ENCODE data around the gene POLD4. TPM values are rescaled to one million over a fixed set of nuclear protein-coding genes. Genes with fewer than 3 reads are reported as not detected.

Gene POLD4
- polyA plus RNA-seq, 6 donors from 2014 or later, result 340 to 535 (median 458) TPM

GRCh38 chr11:67301313-67301921 is 51.9 kb downstream of the POLD4 start:
- DNase-seq (no peak), ATAC-seq (ENCODE audit: low read depth in 2 of 2) (no peak)
- no peak overlapping the region for H3K4me3 Mint-ChIP-seq
- H3K27me3 Mint-ChIP-seq, result no peaks in the 10 kb centered on the region
- H3K9me3 Mint-ChIP-seq, result peaks cover 0 to 7% (median 4%) of the 10 kb centered on the region in 7 donors
- H3K4me1 Mint-ChIP-seq, result peaks cover 5 to 13% (median 9%) of the 10 kb centered on the region in 3 donors
- no peak overlapping the region for H3K27ac Mint-ChIP-seq
- H3K36me3 Mint-ChIP-seq, result peaks cover 15 to 16% of the 10 kb centered on the region in 2 donors

Other genes starting within 250 kb of the POLD4 start
- 10 to 100 TPM in 5 of 6 donors, 1 to 10 TPM in 1; 3.6 to 26.3 (median 14.9) TPM for gene KDM2A, start 234.3 kb downstream of the POLD4 start, polyA plus RNA-seq (ENCODE audit: low read depth in 6 of 6)
- gene GRK2, start 87.1 kb downstream of the POLD4 start, polyA plus RNA-seq (ENCODE audit: low read depth in 6 of 6), result 10 to 100 TPM; 17.9 to 63.4 (median 31.7) TPM
- gene ANKRD13D, start 64.2 kb downstream of the POLD4 start, polyA plus RNA-seq (ENCODE audit: low read depth in 6 of 6), result 10 to 100 TPM in 2 of 6 donors, 1 to 10 TPM in 4; 3.5 to 18.4 (median 8.4) TPM
- gene SSH3, start 50.0 kb downstream of the POLD4 start, polyA plus RNA-seq (ENCODE audit: low read depth in 6 of 6), result under 1 TPM in 1 of 6 donors, not detected in 5; 0.18 TPM
- 10 to 100 TPM in 1 of 6 donors, 1 to 10 TPM in 5; 5.3 to 10.4 (median 7.7) TPM for gene CLCF1, start 20.1 kb upstream of the POLD4 start, polyA plus RNA-seq (ENCODE audit: low read depth in 6 of 6)
- gene RAD9A, start 38.4 kb upstream of the POLD4 start, polyA plus RNA-seq (ENCODE audit: low read depth in 6 of 6), result 10 to 100 TPM in 4 of 6 donors, 1 to 10 TPM in 2; 6.7 to 17.5 (median 11.0) TPM
- 100 to 1,000 TPM; 492 to 795 (median 530) TPM for gene PPP1CA, start 48.3 kb upstream of the POLD4 start, polyA plus RNA-seq (ENCODE audit: low read depth in 6 of 6)
- 100 to 1,000 TPM; 190 to 304 (median 239) TPM for gene TBC1D10C, start 50.5 kb upstream of the POLD4 start, polyA plus RNA-seq (ENCODE audit: low read depth in 6 of 6)
- gene CARNS1, start 62.1 kb upstream of the POLD4 start, polyA plus RNA-seq (ENCODE audit: low read depth in 6 of 6), result 1 to 10 TPM in 5 of 6 donors, under 1 TPM in 1; 0.80 to 2.9 (median 1.7) TPM
- 10 to 100 TPM; 37.9 to 54.7 (median 50.0) TPM for gene RPS6KB2, start 74.9 kb upstream of the POLD4 start, polyA plus RNA-seq (ENCODE audit: low read depth in 6 of 6)
- 1,000 to 10,000 TPM in 3 of 6 donors, 100 to 1,000 TPM in 3; 953 to 1,146 (median 1,009) TPM for gene PTPRCAP, start 84.1 kb upstream of the POLD4 start, polyA plus RNA-seq (ENCODE audit: low read depth in 6 of 6)
- 1 to 10 TPM; 6.5 to 9.9 (median 8.7) TPM for gene CORO1B, start 89.9 kb upstream of the POLD4 start, polyA plus RNA-seq (ENCODE audit: low read depth in 6 of 6)
- gene GPR152, start 99.2 kb upstream of the POLD4 start, polyA plus RNA-seq (ENCODE audit: low read depth in 6 of 6), result 1 to 10 TPM in 5 of 6 donors, not detected in 1; 1.1 to 2.5 (median 1.7) TPM
- 1 to 10 TPM in 5 of 6 donors, not detected in 1; 1.5 to 6.8 (median 2.1) TPM for gene CABP4, start 101.8 kb upstream of the POLD4 start, polyA plus RNA-seq (ENCODE audit: low read depth in 6 of 6)
- 100 to 1,000 TPM; 183 to 250 (median 221) TPM for gene TMEM134, start 115.7 kb upstream of the POLD4 start, polyA plus RNA-seq (ENCODE audit: low read depth in 6 of 6)
- gene AIP, start 129.5 kb upstream of the POLD4 start, polyA plus RNA-seq (ENCODE audit: low read depth in 6 of 6), result 100 to 1,000 TPM in 4 of 6 donors, 10 to 100 TPM in 2; 86.8 to 149 (median 120) TPM
- 10 to 100 TPM; 10.9 to 34.9 (median 14.5) TPM for gene PITPNM1, start 151.8 kb upstream of the POLD4 start, polyA plus RNA-seq (ENCODE audit: low read depth in 6 of 6)
- 100 to 1,000 TPM in 5 of 6 donors, 10 to 100 TPM in 1; 87.4 to 161 (median 111) TPM for gene CDK2AP2, start 154.6 kb upstream of the POLD4 start, polyA plus RNA-seq (ENCODE audit: low read depth in 6 of 6)
- gene CABP2, start 169.9 kb upstream of the POLD4 start, polyA plus RNA-seq (ENCODE audit: low read depth in 6 of 6), result not detected
- 100 to 1,000 TPM; 225 to 406 (median 317) TPM for gene GSTP1, start 230.3 kb upstream of the POLD4 start, polyA plus RNA-seq (ENCODE audit: low read depth in 6 of 6)